ENCODE results near the gene PTAFR.
A peak's percentile ranks its signal among the peaks of the same experiment; 100 is the strongest.

Gene PTAFR

DNA sequence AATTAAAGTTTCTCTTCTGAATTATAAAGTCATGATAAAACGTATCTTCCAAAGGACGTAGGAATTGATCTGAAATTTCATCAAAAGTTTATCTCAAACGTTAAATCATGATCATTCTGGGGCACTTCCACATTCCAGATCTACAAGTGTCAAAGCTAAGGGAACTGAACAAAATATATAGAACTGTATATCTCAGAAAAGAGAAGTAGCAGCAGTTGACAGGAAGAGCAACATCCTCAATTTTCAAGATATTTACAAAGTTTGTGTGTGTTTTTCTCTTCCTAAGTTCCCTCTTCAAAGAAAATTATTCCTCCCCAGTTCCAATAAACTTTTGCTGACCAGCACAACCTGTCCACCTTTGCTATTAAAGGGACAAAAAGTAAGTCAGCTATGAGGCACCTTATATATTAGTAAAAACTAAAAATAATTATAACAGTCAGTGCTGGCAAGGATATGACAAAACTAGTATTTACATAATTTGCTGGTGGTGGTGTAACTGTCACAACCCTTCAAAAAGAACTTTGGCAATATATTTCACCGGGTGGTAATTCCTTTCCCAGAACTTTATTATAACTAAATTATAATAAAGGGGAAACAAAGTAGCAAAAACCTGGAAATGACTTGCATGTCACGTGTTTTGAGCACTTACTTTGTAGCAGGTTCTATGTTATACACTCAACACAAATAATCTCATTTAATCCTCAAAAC is 49.6 kb downstream of the PTAFR start:
- peak; percentile 41 to 53 for DNase-seq (ENCODE audit: low read depth in 1 of 2, low spot score in 1 of 2)
- Histone ChIP-seq H3K27ac (replicated peaks) (peak overlapping the region; percentile 90), H3K4me3 (replicated peaks; ENCODE audit: insufficient read depth, low read length) (no peak overlapping the region), H3K27me3 (ENCODE audit: insufficient read depth, poor library complexity, severe bottlenecking) (no peaks in the 10 kb centered on the region)
- TF ChIP-seq GABPA (IDR thresholded peaks at IDR 0.05; ENCODE audit: low read depth) (no peak), SPI1 (IDR thresholded peaks at IDR 0.05; ENCODE audit: borderline replicate concordance, low read depth) (peak; percentile 96)

DNA sequence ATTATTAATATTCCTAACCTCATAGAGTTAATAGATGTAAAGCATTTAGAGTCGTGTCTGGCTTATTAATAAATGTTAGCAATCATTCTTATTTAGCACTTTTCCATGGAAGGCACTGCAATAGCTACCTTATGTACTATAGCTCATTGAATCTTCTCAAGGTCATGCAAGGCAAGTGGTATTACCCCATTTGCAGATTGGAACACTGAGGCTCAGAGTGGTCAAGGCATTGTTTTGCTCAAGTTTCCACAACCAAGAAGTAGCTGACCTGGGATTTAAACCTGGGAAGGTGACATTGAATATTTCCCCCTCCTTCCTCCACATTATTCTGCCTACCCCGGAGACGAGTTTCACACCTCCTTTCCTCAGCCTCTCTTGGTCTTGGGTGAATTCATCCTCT is 50.3 kb downstream of the PTAFR start:
- H3K4me3 ChIP-seq (replicated peaks; ENCODE audit: insufficient read depth, low read length), result peak overlapping the region; percentile 7; the same call in 1 of the 2 replicates
- H3K27ac ChIP-seq (replicated peaks), result peak overlapping the region; percentile 90
- H3K27me3 ChIP-seq (ENCODE audit: insufficient read depth, poor library complexity, severe bottlenecking), result no peaks in the 10 kb centered on the region
- TF ChIP-seq, protein P1, sequence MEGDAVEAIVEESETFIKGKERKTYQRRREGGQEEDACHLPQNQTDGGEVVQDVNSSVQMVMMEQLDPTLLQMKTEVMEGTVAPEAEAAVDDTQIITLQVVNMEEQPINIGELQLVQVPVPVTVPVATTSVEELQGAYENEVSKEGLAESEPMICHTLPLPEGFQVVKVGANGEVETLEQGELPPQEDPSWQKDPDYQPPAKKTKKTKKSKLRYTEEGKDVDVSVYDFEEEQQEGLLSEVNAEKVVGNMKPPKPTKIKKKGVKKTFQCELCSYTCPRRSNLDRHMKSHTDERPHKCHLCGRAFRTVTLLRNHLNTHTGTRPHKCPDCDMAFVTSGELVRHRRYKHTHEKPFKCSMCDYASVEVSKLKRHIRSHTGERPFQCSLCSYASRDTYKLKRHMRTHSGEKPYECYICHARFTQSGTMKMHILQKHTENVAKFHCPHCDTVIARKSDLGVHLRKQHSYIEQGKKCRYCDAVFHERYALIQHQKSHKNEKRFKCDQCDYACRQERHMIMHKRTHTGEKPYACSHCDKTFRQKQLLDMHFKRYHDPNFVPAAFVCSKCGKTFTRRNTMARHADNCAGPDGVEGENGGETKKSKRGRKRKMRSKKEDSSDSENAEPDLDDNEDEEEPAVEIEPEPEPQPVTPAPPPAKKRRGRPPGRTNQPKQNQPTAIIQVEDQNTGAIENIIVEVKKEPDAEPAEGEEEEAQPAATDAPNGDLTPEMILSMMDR (IDR thresholded peaks at IDR 0.05; ENCODE audit: insufficient read depth, low read length), result no peak
- TF ChIP-seq REST (IDR thresholded peaks at IDR 0.05; ENCODE audit: insufficient replicate concordance, low read depth), result no peak
- TF ChIP-seq SPI1 (IDR thresholded peaks at IDR 0.05; ENCODE audit: borderline replicate concordance, low read depth), result no peak
- no peak for TF ChIP-seq POLR2AphosphoS5 (IDR thresholded peaks at IDR 0.05; ENCODE audit: low read depth)
- DNase-seq (ENCODE audit: low read depth in 1 of 2, low spot score in 1 of 2), result peak in 1 of 2 experiments; percentile 13

- Histone ChIP-seq H3K4me3 (replicated peaks; ENCODE audit: insufficient read depth, low read length) (no peak overlapping the region), H3K27me3 (ENCODE audit: insufficient read depth, poor library complexity, severe bottlenecking) (no peaks in the 10 kb centered on the region), H3K27ac (replicated peaks) (peak overlapping the region; percentile 60)
- peak; percentile 52; the same call in 1 of the 2 replicates for TF ChIP-seq SPI1 (IDR thresholded peaks at IDR 0.05; ENCODE audit: borderline replicate concordance, low read depth)
- TF ChIP-seq POLR2AphosphoS5 (IDR thresholded peaks at IDR 0.05; ENCODE audit: low read depth), result no peak
- DNase-seq (ENCODE audit: low read depth in 1 of 2, low spot score in 1 of 2), result peak; percentile 78 to 89
Observed at GRCh38 chr1:28123461-28123961, 53.0 kb downstream of the PTAFR start.

DNA sequence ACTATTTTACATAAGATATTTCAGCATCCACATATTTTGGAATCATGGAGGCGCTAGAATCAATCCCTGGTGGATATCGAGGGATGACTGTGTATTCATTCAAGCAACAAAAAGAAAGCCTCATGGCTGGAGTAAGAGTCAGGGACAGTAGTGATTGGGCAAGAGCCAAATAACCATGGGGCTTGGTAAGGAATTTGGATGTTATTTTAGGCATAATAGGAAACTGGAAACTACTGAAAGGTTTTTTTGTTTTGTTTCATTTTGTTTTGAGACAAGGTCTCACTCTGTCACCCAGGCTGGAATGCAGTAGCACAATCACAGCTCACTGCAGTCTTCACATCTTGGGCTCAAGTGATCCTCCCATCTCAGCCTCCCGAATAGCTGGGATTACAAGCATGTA is 54.3 kb downstream of the PTAFR start:
- DNase-seq (ENCODE audit: low read depth in 1 of 2, low spot score in 1 of 2), result no peak
- TF ChIP-seq REST (IDR thresholded peaks at IDR 0.05; ENCODE audit: insufficient replicate concordance, low read depth) (no peak), SPI1 (IDR thresholded peaks at IDR 0.05; ENCODE audit: borderline replicate concordance, low read depth) (no peak), POLR2AphosphoS5 (IDR thresholded peaks at IDR 0.05; ENCODE audit: low read depth) (no peak), GABPA (IDR thresholded peaks at IDR 0.05; ENCODE audit: low read depth) (no peak)
- TF ChIP-seq, protein P1 (IDR thresholded peaks at IDR 0.05; ENCODE audit: insufficient read depth, low read length), result no peak

More for the DNA sequence above, 54.3 kb downstream of the PTAFR start:
- Histone ChIP-seq H3K4me3 (replicated peaks; ENCODE audit: insufficient read depth, low read length) (no peak overlapping the region), H3K27ac (replicated peaks) (no peak overlapping the region), H3K27me3 (ENCODE audit: insufficient read depth, poor library complexity, severe bottlenecking) (no peaks in the 10 kb centered on the region)
